HepG2 (cell line): ENCODE measurements around the gene ENAH. TPM values are rescaled to one million over a fixed set of nuclear protein-coding genes. Genes with fewer than 3 reads are reported as not detected.

Experiments used
- DNMT1 ChIP-seq: sonication (generic); formaldehyde crosslinking; IDR thresholded peaks from 2 replicates; pipeline ENCODE4 v1.5.1; 2020; ENCODE audit warnings: mild to moderate bottlenecking, missing genetic modification reagents
- GABPA ChIP-seq, 2 experiments: IDR thresholded peaks; 2 replicates each; pipeline ENCODE4 v1.6.1; 2011 to 2016; ENCODE audit warnings: low read depth in 2 of 2, low read length in 1 of 2, missing biosample characterization in 1 of 2, missing genetic modification characterization in 1 of 2
- HMGA1 ChIP-seq: sonication (generic); formaldehyde crosslinking; conservative IDR thresholded peaks from 2 replicates; pipeline ENCODE4 v1.4.0; 2020; ENCODE audit warnings: missing genetic modification reagents
- KLF15 ChIP-seq: sonication (generic); formaldehyde crosslinking; IDR thresholded peaks from 2 replicates; pipeline ENCODE4 v1.8.1; 2023; ENCODE audit warnings: borderline replicate concordance, mild to moderate bottlenecking, inconsistent platforms, missing genetic modification reagents, mixed read lengths
- KLF16 ChIP-seq, 2 experiments: sonication (generic) in 1 of 2; formaldehyde crosslinking in 1 of 2; IDR thresholded peaks; 2 replicates each; pipeline versions ENCODE4 v1.6.1 to v1.8.0; 2016 to 2023; ENCODE audit warnings: missing genetic modification reagents in 2 of 2, missing compliant biosample characterization in 1 of 2
- SAFB2 ChIP-seq: sonication (generic); formaldehyde crosslinking; IDR thresholded peaks from 2 replicates; pipeline ENCODE4 v1.5.1; 2020; ENCODE audit warnings: missing genetic modification reagents, low read depth, mild to moderate bottlenecking, borderline replicate concordance
- THAP8 ChIP-seq: sonication (generic); formaldehyde crosslinking; IDR thresholded peaks from 2 replicates; pipeline ENCODE4 v1.5.1; 2020; ENCODE audit warnings: missing genetic modification reagents, mild to moderate bottlenecking, borderline replicate concordance
- ZNF274 ChIP-seq: sonication (generic); formaldehyde crosslinking; IDR thresholded peaks from 2 replicates; pipeline ENCODE4 v1.5.1; 2020; ENCODE audit warnings: mild to moderate bottlenecking, missing genetic modification reagents
- ZNF33B ChIP-seq: sonication (generic); formaldehyde crosslinking; IDR thresholded peaks from 2 replicates; pipeline ENCODE4 v1.5.1; 2020; ENCODE audit warnings: mild to moderate bottlenecking, missing genetic modification reagents
- ZNF510 ChIP-seq: sonication (generic); formaldehyde crosslinking; IDR thresholded peaks from 2 replicates; pipeline ENCODE4 v1.4.0; 2020; ENCODE audit warnings: low read depth, mild to moderate bottlenecking, missing genetic modification reagents
- ZNF556 ChIP-seq: sonication (generic); formaldehyde crosslinking; IDR thresholded peaks from 2 replicates; pipeline ENCODE4 v1.4.0; 2020; ENCODE audit warnings: mild to moderate bottlenecking, missing genetic modification reagents, borderline replicate concordance
- ZNF878 ChIP-seq: sonication (generic); formaldehyde crosslinking; IDR thresholded peaks from 2 replicates; pipeline ENCODE4 v1.8.1; 2023; ENCODE audit warnings: mild to moderate bottlenecking, missing genetic modification reagents, moderate library complexity
- ZSCAN20 ChIP-seq: sonication (generic); formaldehyde crosslinking; IDR thresholded peaks from 2 replicates; pipeline ENCODE4 v1.4.0; 2020; ENCODE audit warnings: missing genetic modification reagents, mild to moderate bottlenecking, borderline replicate concordance
- polyA plus RNA-seq, 8 experiments: library from polyadenylated mRNA; depleted of rRNA in 3 of 8; stranded (reverse) in 7 of 8; unstranded in 1 of 8; fragments of >200 nt; fragmentation: Illumina TruSeq in 4 of 8; extraction: Trizol in 4 of 8; gene quantifications; 2 replicates each; pipeline versions ENCODE4 v1.2.1 to v1.2.3, GENCODE V29; 2011 to 2016; ENCODE audit warnings: low read depth in 4 of 8, missing spikeins in 1 of 8, mixed read lengths in 1 of 8; ENCODE audit not compliant: insufficient read depth in 1 of 8
- total RNA-seq, 5 experiments: library from RNA; depleted of rRNA; stranded (reverse); fragments of >200 nt; fragmentation: Illumina TruSeq; extraction: Trizol; gene quantifications; 2 replicates each; pipeline ENCODE4 v1.2.3, GENCODE V29; 2016; ENCODE audit warnings: low read depth in 1 of 5
- TF ChIP-seq, protein P1 (sequence below): sonication (generic); formaldehyde crosslinking; IDR thresholded peaks from 2 replicates; pipeline ENCODE4 v1.4.0; 2020; ENCODE audit warnings: missing genetic modification reagents
- TF ChIP-seq, protein P2 (sequence below): sonication (generic); formaldehyde crosslinking; IDR thresholded peaks from 2 replicates; pipeline ENCODE4 v1.4.0; 2020; ENCODE audit warnings: missing genetic modification reagents
- TF ChIP-seq, protein P3 (sequence below): sonication (generic); formaldehyde crosslinking; IDR thresholded peaks from 2 replicates; pipeline ENCODE4 v1.8.0; 2022; ENCODE audit warnings: mild to moderate bottlenecking, missing genetic modification reagents, moderate library complexity
- TF ChIP-seq, protein P4 (sequence below): sonication (generic); formaldehyde crosslinking; IDR thresholded peaks from 2 replicates; pipeline ENCODE4 v1.5.1; 2020; ENCODE audit warnings: mild to moderate bottlenecking, missing genetic modification reagents, borderline replicate concordance

ENAH gene
- total and polyA plus RNA-seq, 2 of the 13 experiments (the other 11 are each of a cell fraction or from before 2014, with no cell fraction given), result 22.1 to 58.3 TPM

DNA sequence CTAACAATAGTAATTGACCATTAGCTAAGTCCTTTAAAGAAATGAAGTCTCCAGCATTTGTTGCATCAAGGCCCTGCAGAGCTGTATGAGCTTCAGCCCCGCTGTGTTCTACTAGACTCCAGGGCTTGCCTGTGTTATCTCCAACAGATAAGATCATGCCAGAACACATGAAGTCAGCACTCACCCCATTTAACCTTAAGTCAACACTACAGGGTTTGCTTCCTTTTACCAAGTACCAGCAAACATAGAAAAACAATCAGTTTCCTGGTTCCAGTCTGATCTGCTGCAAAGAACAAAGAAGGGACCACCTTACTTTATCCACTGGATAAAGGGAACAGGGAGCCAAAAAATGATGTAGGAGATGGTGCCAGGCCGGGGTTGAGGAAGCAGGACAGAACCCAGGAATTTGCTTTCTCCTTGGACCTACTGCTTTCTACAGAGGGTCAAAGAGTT is 41.3 kb upstream of the ENAH start (continued):
- TF ChIP-seq, protein P1, sequence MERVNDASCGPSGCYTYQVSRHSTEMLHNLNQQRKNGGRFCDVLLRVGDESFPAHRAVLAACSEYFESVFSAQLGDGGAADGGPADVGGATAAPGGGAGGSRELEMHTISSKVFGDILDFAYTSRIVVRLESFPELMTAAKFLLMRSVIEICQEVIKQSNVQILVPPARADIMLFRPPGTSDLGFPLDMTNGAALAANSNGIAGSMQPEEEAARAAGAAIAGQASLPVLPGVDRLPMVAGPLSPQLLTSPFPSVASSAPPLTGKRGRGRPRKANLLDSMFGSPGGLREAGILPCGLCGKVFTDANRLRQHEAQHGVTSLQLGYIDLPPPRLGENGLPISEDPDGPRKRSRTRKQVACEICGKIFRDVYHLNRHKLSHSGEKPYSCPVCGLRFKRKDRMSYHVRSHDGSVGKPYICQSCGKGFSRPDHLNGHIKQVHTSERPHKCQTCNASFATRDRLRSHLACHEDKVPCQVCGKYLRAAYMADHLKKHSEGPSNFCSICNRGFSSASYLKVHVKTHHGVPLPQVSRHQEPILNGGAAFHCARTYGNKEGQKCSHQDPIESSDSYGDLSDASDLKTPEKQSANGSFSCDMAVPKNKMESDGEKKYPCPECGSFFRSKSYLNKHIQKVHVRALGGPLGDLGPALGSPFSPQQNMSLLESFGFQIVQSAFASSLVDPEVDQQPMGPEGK (CRISPR knock-in tag), result peak; percentile 66
- TF ChIP-seq ZNF33B (no peak), THAP8 (CRISPR knock-in tag) (no peak), KLF16 (CRISPR knock-in tag; IDR thresholded peaks at IDR 0.05) (no peak; a peak in 1 of 4 replicates), GABPA (IDR thresholded peaks at IDR 0.05; ENCODE audit: low read depth, low read length) (no peak), GABPA (CRISPR knock-in tag; IDR thresholded peaks at IDR 0.05; ENCODE audit: low read depth) (peak; percentile 40; the same call in 1 of the 2 replicates), ZSCAN20 (CRISPR knock-in tag) (no peak), ZNF878 (0 out of 2 replicates have a peak, but pooled peaks have one; percentile 72), ZNF274 (no peak), SAFB2 (no peak), KLF15 (CRISPR knock-in tag) (no peak), ZNF556 (peak; percentile 64; the same call in 1 of the 2 replicates), ZNF510 (CRISPR knock-in tag) (no peak), DNMT1 (CRISPR knock-in tag) (no peak), HMGA1 (CRISPR knock-in tag) (no peak)
- TF ChIP-seq, protein P2, sequence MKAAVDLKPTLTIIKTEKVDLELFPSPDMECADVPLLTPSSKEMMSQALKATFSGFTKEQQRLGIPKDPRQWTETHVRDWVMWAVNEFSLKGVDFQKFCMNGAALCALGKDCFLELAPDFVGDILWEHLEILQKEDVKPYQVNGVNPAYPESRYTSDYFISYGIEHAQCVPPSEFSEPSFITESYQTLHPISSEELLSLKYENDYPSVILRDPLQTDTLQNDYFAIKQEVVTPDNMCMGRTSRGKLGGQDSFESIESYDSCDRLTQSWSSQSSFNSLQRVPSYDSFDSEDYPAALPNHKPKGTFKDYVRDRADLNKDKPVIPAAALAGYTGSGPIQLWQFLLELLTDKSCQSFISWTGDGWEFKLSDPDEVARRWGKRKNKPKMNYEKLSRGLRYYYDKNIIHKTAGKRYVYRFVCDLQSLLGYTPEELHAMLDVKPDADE (CRISPR knock-in tag), result no peak
- TF ChIP-seq, protein P3, sequence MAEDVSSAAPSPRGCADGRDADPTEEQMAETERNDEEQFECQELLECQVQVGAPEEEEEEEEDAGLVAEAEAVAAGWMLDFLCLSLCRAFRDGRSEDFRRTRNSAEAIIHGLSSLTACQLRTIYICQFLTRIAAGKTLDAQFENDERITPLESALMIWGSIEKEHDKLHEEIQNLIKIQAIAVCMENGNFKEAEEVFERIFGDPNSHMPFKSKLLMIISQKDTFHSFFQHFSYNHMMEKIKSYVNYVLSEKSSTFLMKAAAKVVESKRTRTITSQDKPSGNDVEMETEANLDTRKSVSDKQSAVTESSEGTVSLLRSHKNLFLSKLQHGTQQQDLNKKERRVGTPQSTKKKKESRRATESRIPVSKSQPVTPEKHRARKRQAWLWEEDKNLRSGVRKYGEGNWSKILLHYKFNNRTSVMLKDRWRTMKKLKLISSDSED (CRISPR knock-in tag), result no peak
- TF ChIP-seq, protein P4, sequence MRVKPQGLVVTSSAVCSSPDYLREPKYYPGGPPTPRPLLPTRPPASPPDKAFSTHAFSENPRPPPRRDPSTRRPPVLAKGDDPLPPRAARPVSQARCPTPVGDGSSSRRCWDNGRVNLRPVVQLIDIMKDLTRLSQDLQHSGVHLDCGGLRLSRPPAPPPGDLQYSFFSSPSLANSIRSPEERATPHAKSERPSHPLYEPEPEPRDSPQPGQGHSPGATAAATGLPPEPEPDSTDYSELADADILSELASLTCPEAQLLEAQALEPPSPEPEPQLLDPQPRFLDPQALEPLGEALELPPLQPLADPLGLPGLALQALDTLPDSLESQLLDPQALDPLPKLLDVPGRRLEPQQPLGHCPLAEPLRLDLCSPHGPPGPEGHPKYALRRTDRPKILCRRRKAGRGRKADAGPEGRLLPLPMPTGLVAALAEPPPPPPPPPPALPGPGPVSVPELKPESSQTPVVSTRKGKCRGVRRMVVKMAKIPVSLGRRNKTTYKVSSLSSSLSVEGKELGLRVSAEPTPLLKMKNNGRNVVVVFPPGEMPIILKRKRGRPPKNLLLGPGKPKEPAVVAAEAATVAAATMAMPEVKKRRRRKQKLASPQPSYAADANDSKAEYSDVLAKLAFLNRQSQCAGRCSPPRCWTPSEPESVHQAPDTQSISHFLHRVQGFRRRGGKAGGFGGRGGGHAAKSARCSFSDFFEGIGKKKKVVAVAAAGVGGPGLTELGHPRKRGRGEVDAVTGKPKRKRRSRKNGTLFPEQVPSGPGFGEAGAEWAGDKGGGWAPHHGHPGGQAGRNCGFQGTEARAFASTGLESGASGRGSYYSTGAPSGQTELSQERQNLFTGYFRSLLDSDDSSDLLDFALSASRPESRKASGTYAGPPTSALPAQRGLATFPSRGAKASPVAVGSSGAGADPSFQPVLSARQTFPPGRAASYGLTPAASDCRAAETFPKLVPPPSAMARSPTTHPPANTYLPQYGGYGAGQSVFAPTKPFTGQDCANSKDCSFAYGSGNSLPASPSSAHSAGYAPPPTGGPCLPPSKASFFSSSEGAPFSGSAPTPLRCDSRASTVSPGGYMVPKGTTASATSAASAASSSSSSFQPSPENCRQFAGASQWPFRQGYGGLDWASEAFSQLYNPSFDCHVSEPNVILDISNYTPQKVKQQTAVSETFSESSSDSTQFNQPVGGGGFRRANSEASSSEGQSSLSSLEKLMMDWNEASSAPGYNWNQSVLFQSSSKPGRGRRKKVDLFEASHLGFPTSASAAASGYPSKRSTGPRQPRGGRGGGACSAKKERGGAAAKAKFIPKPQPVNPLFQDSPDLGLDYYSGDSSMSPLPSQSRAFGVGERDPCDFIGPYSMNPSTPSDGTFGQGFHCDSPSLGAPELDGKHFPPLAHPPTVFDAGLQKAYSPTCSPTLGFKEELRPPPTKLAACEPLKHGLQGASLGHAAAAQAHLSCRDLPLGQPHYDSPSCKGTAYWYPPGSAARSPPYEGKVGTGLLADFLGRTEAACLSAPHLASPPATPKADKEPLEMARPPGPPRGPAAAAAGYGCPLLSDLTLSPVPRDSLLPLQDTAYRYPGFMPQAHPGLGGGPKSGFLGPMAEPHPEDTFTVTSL, result peak; percentile 95; the same call in 1 of the 2 replicates
